ENCODE results near the gene CALR. TPM values are rescaled to one million over a fixed set of nuclear protein-coding genes. Genes with fewer than 3 reads are reported as not detected.

Gene CALR
- total RNA-seq, 1 donor from 2014 or later, result 721 TPM

DNA sequence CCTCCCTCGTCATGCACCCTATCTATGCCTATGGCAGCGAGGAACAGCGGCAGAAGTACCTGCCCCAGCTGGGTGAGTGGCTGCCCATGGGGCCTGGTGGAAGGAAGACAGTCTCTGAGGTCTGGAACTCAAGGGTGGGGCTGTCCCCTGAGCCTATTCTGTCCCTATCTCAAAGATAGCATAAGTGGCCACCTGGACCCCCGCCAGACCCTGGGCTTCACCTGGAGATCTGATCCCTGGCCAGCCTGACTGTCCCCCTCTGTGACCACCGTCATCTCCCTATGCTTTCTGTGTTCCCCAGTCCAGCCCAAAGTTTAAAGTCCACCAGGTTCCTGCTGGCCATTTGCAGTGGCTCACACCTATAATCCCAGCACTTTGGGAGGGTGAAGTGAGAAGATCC lies 44.8 kb upstream of the CALR start:
- Mint-ChIP-seq H3K36me3 (ENCODE audit: low read depth) (peaks cover 50% of the 10 kb centered on the region), H3K4me3 (peak overlapping the region; percentile 53), H3K9me3 (no peaks in the 10 kb centered on the region), H3K27me3 (no peaks in the 10 kb centered on the region), H3K27ac (no peak overlapping the region), H3K4me1 (peaks cover 21% of the 10 kb centered on the region)
- DNase-seq, result no peak
- ChIA-PET CTCF (no interaction called here), POLR2A (no interaction called here)
- TF ChIP-seq, protein P1, sequence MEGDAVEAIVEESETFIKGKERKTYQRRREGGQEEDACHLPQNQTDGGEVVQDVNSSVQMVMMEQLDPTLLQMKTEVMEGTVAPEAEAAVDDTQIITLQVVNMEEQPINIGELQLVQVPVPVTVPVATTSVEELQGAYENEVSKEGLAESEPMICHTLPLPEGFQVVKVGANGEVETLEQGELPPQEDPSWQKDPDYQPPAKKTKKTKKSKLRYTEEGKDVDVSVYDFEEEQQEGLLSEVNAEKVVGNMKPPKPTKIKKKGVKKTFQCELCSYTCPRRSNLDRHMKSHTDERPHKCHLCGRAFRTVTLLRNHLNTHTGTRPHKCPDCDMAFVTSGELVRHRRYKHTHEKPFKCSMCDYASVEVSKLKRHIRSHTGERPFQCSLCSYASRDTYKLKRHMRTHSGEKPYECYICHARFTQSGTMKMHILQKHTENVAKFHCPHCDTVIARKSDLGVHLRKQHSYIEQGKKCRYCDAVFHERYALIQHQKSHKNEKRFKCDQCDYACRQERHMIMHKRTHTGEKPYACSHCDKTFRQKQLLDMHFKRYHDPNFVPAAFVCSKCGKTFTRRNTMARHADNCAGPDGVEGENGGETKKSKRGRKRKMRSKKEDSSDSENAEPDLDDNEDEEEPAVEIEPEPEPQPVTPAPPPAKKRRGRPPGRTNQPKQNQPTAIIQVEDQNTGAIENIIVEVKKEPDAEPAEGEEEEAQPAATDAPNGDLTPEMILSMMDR (IDR thresholded peaks at IDR 0.05), result no peak
- no peak for ATAC-seq (ENCODE audit: low read depth)
- intact Hi-C loops (cut with micrococcal nuclease), result no loop called here

DNA sequence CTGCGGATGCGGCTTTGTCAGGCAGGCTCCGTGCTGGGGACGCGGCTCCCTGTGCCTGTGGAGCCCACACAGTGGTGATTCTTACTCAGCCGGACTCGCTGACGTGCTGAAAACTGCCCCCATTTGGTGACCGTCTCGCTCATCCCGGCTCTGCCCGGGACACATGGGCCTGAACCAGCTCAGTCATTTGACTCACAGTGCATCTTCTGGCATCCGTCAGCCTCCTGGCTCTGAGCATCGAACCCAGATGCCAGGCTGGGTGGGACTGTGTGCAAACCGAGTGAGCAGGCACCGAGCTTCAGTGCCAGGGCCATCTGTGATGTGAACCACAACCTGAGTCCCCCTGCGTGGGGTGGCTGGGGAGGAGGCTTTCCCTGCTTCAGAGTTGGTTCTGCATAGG lies 41.9 kb upstream of the CALR start:
- H3K36me3 Mint-ChIP-seq (ENCODE audit: low read depth), result peaks cover 60% of the 10 kb centered on the region
- no peak overlapping the region for H3K27ac Mint-ChIP-seq
- H3K4me1 Mint-ChIP-seq, result peaks cover 19% of the 10 kb centered on the region
- ChIA-PET CTCF (no interaction called here), POLR2A (no interaction called here)
- DNase-seq, result no peak
- intact Hi-C loops (cut with micrococcal nuclease), result no loop called here
- no peaks in the 10 kb centered on the region for H3K9me3 Mint-ChIP-seq
- TF ChIP-seq, protein P1 (IDR thresholded peaks at IDR 0.05), result no peak
- H3K4me3 Mint-ChIP-seq, result no peak overlapping the region
- H3K27me3 Mint-ChIP-seq, result no peaks in the 10 kb centered on the region
- no peak for ATAC-seq (ENCODE audit: low read depth)

GRCh38 chr19:12899891-12900518 lies 38.4 kb upstream of the CALR start:
- peak; percentile 91 for ATAC-seq (ENCODE audit: low read depth)
- Mint-ChIP-seq H3K4me3 (peak overlapping the region; percentile 59), H3K9me3 (no peaks in the 10 kb centered on the region), H3K27me3 (no peaks in the 10 kb centered on the region), H3K36me3 (ENCODE audit: low read depth) (peaks cover 36% of the 10 kb centered on the region), H3K27ac (peak overlapping the region; percentile 79), H3K4me1 (peaks cover 11% of the 10 kb centered on the region)
- ChIA-PET CTCF (no interaction called here), POLR2A (interaction anchor here (0.9 to 2.7 kb wide), 5 partner anchors 9 to 44 kb away, joined by 3 to 23 read pairs (median 5); partner anchors contain the start of genes GCDH and SYCE2)
- DNase-seq, result no peak
- TF ChIP-seq, protein P1 (IDR thresholded peaks at IDR 0.05), result no peak
- intact Hi-C loops (cut with micrococcal nuclease), result no loop called here

- POLR2A ChIA-PET, result no interaction called here
- intact Hi-C loops (cut with micrococcal nuclease), result no loop called here
- no peaks in the 10 kb centered on the region for H3K9me3 Mint-ChIP-seq
- H3K27ac Mint-ChIP-seq, result no peak overlapping the region
- H3K4me3 Mint-ChIP-seq, result no peak overlapping the region
- H3K36me3 Mint-ChIP-seq (ENCODE audit: low read depth), result no peaks in the 10 kb centered on the region
- no peaks in the 10 kb centered on the region for H3K27me3 Mint-ChIP-seq
- TF ChIP-seq, protein P1 (IDR thresholded peaks at IDR 0.05), result no peak
- ATAC-seq (ENCODE audit: low read depth), result no peak
- CTCF ChIA-PET, result interaction anchor here (0.6 kb wide), 1 partner anchor 780 kb away, joined by 3 read pairs; no protein-coding TSS in a partner anchor
- DNase-seq, result no peak
- H3K4me1 Mint-ChIP-seq, result no peaks in the 10 kb centered on the region
Measured at GRCh38 chr19:12907166-12907565, 31.2 kb upstream of the CALR start.

- Mint-ChIP-seq H3K27ac (no peak overlapping the region), H3K4me3 (no peak overlapping the region), H3K4me1 (peaks cover 12% of the 10 kb centered on the region), H3K36me3 (ENCODE audit: low read depth) (no peaks in the 10 kb centered on the region), H3K27me3 (no peaks in the 10 kb centered on the region), H3K9me3 (no peaks in the 10 kb centered on the region)
- ChIA-PET CTCF (interaction anchor here (0.8 kb wide), 1 partner anchor 150 kb away, joined by 3 read pairs; no protein-coding TSS in a partner anchor), POLR2A (interaction anchor here (0.7 to 1.2 kb wide), 3 partner anchors 22 to 37 kb away, joined by 3 to 5 read pairs (median 3); partner anchors contain the start of gene GCDH)
- intact Hi-C loops (cut with micrococcal nuclease), result no loop called here
- ATAC-seq (ENCODE audit: low read depth), result no peak
- DNase-seq, result no peak
- TF ChIP-seq, protein P1 (IDR thresholded peaks at IDR 0.05), result no peak
Measured at GRCh38 chr19:12912571-12912970, 25.8 kb upstream of the CALR start.
